Stimulated activated CD4-positive, alpha-beta T cell treated with anti-CD3 and anti-CD28 coated beads, Interleukin-12 subunit alpha, Interleukin-12 subunit beta, amount 100 ng/mL, for 24 hours (primary cell): Measurements from ENCODE around the gene CEP135.
"Not testable (repeated sequence)": the region's sequence is repeated elsewhere in the genome, so short reads cannot be mapped to it uniquely, and the experiment has no call there.

Experiments used
- DNase-seq, 2 experiments: peaks; one replicate each; pipeline ENCODE4 v3.0.0-alpha.2; 2020; ENCODE audit warnings: low read depth in 2 of 2

CEP135 gene

DNA sequence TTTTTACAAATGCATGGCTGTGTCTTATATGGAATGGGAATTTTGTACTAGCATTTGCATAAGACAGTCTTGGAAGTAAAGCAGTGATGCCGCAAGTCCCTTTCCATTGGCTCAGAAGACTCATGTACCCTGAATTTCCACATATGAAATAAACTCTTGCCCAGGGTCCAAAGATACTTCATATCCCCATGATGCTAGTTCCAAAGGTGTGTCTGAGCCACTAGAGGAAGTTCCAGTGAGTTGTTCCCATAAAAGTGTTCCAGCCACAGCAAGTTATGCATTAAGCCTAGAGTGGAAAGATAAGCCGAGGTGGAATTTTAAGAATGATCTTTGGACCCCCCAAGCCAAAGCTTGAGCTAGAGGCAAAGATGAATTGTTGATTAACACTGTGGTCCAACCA lies 9.3 kb upstream of the CEP135 start:
- DNase-seq, result no peak

DNA sequence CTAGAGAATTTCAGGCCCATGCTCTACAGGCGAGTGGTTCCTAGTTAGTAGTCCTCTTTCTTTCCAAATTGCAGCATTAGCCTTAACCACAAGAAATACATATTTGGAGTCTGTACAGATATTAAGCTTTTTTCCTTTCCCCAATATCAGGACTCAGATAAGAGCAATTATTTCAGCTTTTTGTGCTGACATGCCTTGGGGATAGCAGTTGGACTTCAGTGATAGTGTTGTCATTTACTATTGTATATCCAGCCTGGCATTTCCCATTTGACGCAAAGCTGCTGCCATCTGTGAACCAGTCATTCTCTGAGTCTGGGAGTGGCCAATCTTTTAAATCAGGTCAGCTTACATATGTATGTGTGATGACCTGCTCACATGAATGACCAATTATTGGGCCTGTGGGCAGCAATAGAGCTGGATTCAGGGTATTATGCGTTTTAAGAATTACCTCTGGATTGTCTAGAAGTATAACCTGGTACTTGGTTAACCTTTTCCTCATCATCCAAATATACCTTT lies 6.8 kb upstream of the CEP135 start:
- DNase-seq, result no peak

DNA sequence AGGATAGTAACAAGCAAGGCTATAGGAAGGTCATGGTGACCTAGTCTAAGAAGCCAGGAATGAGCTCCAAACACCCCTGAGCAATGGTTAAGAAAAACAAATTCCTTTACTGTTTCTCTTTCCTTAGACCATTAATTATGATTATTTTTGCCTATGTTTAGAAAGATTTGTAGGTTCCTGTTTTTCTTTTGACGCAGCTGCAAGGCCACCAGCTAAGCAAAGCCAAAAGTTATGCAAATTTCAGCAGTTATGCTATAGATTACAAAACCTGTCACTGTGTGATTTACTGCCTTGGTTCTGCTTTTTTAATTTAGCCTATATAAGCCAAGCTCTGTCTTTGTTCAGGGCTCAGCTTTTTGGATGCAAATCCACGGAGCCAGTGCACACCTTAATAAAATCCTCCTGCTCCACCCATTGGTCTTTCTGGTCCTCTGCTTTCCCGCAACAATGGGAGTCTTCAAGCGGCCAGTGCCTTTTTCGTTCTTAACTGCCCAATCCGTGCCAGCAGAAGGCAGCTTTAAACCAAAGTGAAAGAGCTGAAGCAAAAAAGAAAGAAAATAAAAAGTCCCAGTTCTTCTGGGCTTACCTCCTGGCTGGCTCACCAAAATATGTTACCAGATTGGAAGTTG lies 1.4 kb upstream of the CEP135 start:
- no peak for DNase-seq

DNA sequence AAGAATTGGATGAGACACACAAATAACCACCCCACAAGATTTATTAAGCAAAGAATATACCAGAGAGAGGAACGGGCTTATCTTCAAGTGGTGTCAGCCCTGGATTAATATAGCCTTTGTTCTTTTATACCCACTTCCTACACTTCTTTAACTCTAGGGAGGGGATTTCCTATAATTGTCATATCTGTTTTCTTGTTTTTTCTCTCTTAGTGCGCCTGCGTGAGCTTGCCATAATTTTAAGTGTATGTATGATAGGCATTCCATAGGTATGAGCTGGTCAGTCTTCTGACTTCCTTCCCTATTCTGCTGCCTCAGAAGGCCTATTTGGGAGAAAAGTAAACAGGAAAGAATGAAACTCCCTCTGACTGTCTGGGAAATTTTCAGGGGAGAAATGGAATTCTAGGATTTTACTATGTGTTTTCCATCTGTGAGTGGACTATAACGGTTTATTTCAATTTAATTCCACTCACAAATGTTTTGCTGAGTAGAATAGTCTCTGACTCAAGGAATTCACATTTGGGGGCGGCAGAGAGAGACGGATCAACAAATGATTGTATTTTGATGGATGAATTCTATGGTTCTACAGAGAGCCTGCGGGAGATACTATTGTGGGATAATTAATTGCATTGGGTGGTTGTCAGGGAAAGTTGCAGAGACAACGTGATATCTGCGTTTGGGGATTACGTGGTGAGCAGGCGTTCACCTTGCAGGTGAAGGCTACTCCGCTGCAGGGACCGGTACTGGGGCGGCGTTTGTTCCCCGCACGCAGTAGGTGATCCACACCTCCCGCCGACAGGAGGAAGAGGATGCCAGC lies 626 bp upstream of the CEP135 start:
- DNase-seq, result peak; percentile 14 to 21

DNA sequence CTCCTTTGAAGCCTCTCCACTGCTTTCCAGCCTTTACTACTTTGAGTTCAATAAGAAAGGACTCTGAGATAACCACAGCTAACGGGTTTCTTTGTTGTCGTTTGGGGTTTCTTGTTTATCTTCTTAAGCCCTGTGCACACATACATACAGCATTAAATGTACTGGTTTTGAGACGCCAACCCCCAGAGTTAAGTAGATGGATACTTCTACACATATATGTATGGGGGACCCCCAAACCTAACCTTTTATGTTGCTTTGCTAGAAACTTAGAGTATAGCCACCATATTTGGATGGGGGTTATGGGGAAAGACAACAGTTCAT lies 697 bp downstream of the CEP135 start:
- DNase-seq, result no peak

DNA sequence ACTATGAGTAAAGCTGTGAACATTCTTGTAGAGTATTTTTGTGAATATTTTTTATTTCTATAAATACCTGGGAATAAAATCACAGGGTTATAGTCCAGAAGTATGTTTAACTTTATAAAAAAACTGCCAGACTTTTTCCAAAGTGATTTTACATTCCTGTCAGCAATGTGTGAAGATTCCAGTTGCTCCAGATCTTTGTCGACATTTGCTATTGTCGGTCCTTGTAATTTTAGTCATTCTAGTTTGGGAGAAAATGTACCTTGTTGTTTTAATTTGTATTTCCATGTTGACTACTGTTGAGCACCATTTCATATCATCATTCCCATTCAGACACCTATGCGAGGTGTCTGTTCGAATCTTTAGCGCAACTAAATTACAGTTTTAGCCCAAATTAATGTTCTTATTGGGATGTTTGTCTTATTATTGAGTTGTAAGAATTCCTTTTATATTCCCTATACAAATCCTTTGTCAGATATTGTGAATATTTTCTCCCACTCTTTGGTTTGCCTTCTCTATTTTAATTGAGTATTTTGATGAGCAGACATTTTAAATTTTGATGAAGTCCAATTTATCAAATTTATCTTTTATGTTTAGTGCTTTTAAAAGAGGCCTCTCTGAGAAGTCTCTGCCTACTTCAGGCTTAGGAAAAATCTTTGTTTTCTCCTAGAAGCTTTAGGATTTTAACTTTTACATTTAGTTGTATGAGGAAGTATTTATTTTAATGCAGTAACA lies 2.6 kb downstream of the CEP135 start:
- DNase-seq, result no peak

DNA sequence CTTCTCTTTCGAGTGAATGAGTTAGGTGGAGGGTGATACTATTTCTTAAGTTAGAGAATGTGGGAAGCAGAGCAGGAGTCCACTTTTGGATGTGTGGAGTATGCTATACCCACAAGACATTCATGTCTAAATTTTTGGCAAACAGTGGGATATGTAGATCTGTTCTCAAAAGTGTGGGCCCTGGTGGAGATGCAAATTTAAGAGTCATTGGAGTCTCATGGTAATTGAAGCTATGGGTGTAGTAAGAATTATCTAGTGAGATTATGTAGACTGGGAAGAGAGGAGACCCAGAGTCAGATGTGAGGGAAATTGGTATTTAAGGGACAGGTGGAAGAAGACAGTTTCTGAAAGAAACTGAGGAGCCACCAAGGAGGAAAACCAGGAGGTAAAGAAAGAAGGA lies 7.0 kb downstream of the CEP135 start:
- DNase-seq, result no peak

DNA sequence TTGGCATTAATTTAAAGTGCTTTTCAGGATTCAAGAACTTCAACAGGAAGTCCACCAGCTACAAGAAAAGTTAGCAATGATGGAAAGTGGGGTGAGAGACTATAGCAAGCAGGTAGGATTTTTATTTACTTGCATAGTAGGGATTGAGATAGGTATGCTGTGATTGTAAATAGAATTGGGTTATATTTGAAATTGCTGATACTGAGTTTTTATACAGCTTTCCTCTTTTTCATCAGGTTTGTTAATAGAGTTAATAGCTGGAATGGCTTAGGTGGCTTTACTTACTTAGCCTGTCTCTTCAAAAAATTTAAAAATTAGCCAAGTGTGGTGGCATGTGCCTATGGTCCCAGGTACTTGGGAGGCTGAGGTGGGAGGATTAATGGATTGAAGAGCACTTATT lies 10.9 kb downstream of the CEP135 start:
- no peak for DNase-seq

DNA sequence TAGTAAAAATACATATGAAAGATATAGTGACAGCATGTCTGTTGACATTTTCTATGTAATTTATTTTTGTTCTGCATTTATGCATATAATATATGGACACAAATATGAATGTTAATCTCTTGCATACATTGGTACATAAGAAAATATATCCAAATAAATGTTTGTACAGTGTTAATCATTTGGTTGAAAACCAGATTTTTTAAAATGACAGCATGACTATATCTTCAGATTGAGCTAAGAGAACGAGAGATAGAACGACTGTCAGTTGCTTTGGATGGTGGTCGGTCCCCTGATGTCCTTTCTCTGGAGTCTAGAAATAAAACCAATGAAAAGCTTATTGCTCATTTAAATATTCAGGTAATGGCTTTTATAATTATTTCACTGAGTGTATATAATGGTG lies 15.3 kb downstream of the CEP135 start:
- no peak for DNase-seq

DNA sequence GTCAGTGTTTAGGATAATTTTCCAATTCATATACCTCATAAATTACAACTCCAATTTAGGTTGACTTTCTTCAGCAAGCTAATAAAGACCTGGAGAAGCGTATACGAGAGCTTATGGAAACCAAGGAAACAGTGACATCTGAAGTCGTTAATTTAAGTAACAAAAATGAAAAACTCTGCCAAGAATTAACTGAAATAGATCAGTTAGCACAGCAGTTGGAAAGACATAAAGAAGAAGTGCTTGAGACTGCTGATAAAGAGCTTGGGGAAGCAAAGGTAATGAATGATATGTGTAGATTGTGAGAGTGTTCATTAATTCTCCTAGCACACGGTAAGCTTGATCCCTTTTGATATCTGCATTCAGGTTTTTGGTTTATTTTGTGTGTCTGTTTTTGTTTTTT lies 16.8 kb downstream of the CEP135 start:
- no peak for DNase-seq

DNA sequence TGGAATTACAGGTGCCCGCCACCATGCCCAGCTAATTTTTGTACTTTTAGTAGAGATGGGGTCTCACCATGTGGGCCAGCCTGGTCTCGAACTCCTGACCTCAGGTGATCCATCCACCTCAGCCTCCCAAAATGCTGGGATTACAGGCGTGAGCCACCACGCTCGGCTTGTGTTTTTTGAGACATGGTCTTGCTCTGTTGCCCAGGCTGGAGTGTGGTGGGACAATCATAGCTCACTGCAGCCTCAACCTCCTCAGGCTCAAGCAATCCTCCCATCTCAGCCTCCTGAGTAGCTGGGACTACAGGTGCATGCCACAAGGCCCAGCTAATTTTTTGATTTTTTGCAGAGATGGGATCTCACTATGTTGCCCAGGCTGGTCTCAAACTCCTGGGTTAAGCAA lies 17.6 kb downstream of the CEP135 start:
- DNase-seq, result not testable (repeated sequence)

DNA sequence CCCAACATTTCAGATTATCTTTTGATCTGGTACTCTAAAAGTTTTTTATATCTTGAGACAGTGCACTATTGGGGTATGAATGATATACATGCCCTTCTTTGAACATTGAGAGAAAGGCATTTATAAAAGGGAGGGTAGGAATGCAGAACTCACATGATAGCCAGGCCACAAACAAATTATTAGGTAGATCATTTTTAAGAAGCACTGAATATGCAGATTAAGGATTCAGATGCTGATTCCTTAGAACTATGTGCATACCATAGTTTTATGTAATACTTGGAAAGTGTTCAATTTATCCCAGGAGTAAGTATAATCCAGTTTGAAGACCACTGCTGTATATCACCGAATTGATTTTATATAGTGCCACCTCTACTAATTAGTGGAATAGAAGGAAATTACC lies 18.6 kb downstream of the CEP135 start:
- no peak for DNase-seq

DNA sequence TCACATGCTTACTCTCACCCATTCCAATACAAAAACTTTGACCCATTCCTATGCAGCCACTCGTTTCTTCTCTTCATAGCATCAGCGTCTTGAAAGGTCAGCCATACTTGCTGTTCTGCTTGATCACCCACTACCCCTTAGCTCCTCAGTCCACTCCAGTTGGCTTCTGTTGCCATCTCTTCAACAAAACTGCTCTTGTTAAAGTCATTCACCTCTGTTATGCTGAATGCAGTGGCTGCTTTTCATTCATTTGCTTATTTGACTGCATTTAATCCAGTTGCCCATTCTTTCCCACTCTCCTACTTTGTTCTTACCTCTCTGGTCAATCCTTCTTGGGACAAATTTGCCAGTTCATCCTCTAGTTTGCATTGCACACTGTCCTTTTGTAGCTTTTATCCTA lies 24.9 kb downstream of the CEP135 start:
- no peak for DNase-seq

DNA sequence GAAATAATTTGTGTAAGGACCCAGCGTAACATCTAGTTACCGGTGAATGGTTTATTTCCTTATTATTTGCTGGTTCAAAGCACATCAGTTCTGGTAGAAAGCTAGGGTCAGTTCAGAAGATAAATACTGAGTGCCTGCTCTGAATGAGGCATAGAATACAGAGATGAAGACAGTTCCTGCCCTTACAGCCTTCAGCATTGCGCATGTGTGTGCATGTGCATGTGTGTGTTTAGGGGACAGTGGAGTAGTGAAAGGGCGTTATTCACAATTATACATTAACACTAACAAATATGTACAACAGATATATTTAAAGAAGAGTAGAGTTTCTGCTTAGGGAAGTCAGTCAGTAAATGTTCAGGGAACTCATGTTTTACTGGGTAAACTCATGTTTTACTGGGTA lies 29.1 kb downstream of the CEP135 start:
- DNase-seq, result no peak

DNA sequence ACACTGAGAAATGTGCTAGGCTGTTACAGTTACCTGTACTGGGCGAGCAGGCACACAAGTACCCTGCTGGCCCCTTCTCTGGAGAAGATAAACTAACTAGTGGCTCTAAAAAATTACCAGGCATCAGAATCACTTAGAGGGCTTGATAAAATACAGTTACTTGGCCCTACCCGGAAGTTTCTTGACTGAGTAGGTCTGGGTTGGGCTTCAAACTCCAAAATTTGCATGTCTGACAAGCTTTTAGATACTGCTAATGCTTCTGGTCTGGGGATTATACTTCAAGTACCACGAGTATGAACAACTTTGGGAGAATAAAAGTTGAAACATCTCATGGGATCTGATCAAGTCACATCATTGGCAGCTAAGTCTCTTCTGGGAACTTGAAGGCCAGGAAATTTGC lies 30.8 kb downstream of the CEP135 start:
- no peak for DNase-seq

DNA sequence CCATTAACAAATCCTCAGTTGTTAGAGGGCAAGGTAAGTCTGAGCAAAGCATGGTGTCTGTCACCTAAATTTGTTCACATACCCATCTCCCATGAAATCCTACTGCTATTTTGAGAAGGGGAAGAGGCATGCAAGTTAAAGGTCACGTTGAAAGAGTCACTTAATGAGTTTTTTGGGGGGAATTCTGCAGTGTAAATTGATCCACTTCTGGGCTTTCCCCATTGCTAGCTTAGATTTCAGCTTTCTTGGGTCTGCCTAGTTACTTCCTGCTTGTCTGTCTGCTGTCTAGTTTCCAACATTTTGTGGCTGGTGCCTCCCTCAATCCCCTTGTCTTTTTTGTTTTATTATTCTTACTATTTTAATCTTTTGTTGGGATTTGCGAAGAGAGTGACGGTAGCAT lies 32.0 kb downstream of the CEP135 start:
- no peak for DNase-seq

DNA sequence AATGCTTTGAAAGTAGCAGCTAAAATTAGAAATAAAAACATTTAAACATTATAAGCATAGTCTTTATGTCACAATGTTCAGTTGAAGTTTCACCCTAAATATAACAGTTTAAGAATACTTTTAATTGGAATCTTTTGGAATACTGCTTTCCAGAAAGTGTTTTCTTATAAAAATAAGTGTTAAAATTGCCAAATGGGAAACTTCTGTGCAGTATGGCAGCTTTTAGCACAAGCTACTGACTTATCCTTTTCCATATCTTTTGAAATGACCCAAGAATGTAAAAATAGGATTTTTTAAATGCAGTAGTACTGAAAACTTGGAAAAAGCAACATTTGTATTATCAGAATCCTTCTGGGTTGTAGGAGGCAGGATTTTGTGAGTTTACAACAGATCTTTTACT lies 34.2 kb downstream of the CEP135 start:
- DNase-seq, result no peak

DNA sequence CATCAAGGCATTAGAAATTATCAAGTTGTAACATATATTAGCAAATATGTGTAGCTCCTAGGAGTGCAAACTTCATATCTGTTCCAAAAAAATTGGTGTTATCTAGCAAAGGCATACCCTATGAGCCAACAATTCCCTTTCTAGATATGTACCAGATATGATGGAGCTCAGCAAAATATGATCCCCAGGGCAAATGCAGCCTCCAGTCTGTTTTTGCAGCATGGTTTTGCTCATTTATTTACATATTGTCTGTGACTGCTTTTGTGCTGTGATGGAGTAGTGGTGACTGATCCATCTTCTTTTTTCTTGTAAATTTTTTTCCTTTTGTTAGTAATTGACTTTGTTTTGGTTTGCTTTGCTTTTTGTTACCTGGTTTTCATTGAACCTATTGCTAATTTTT lies 41.0 kb downstream of the CEP135 start:
- DNase-seq, result no peak

DNA sequence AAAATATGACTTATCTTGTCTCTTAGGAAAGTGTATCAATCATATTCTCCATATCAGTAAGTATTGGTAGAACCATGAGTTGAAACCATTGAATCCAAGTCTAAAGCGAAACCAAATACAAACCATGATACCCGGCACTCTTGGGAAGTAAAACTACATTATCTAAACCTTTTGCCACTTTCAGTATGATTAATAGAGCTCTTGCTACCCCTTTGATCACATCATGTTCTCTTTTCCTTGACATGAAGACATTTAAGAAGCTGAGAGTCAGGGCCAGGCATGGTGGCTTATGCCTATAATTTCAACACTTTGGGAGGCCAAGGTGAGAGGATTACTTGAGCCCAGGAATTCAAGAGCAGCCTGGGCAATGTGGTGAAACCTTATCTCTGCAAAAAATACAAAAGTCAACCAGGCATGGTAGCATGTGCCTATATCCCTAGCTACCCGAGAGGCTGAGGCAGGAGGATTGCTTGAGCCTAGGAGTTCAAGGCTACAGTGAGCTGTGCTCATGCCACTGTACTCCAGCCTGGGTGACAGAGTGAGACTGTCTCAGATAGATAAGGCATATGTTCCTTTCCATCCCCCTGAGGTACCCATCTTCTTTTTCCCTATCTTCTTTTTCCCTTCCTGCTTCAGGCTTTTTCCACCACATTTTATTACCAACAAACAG lies 45.4 kb downstream of the CEP135 start:
- no peak for DNase-seq

DNA sequence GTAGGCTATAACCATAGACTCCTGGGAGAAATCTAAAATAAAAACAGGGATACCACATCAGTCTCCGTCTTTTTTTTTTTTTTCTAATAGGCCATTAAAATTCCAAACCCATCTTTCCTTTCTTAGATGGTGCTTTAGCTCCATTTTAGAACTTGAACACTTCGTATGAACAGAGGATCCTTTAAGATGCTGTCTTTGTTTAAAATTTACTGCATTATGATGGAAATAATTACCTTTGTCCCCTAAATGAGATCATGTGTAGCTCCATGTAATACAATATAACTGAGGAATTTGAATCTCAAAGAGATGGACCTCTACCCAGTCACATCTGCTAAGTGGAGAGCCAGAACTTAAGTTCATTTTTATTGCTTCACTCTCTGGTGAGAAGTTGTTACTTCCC lies 47.9 kb downstream of the CEP135 start:
- DNase-seq, result no peak

DNA sequence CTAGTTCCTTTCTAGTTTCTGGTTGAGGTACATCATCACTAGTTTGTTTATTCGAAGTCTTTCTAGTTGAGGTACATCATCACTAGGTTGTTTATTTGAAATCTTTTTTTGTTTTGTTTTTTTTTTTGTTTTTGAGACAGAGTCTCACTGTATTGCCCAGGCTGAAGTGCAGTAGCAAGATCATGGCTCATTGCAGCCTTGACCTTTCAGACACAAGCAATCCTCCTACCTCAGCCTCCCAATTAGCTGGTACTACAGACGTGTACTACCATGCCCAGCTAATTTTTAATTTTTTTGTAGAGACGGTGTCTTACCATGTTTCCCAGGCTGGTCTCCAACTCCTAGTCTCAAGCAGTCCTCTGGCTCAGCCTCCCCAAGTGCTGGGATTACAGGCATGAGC lies 54.9 kb downstream of the CEP135 start:
- no peak for DNase-seq

DNA sequence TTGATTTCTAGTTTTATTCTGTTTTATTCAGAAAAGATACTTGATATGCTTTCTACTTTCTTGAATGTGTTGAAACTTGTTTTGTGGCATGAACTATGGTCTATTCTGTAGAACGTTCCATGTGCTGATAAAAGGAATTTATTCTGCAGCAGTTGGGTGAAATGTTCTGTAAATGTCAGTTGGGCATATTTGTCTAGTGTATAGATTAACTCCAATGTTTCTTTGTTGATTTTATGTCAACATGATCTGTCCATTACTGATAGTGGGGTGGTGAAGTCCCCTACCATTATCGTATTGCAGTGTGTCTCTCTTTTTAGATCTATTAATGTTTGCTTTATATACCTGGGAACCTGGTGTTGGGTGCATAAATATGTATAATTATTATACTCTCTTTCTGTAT lies 55.5 kb downstream of the CEP135 start:
- no peak for DNase-seq
